ENCODE measurements around the gene RASA2.

DNA sequence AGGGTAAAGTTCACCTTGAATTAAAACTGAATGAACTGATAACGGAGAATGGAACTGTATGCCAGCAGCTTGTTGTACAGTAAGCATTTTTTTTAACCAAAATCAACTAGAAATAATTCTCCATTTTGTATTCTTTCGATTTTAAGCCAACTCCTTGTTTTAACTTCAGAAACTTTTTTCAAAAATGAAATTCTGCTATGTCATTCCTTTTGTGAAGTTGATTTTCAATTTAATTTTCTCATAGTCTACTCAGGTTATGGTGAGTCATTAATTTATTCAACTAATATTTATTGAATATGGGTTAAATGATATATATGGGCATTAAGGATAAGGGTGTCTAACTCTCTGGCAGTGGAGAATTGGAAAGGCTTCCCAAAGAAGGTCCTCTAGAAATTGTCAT is 53.7 kb downstream of the RASA2 start:
- TF ChIP-seq, protein P1, sequence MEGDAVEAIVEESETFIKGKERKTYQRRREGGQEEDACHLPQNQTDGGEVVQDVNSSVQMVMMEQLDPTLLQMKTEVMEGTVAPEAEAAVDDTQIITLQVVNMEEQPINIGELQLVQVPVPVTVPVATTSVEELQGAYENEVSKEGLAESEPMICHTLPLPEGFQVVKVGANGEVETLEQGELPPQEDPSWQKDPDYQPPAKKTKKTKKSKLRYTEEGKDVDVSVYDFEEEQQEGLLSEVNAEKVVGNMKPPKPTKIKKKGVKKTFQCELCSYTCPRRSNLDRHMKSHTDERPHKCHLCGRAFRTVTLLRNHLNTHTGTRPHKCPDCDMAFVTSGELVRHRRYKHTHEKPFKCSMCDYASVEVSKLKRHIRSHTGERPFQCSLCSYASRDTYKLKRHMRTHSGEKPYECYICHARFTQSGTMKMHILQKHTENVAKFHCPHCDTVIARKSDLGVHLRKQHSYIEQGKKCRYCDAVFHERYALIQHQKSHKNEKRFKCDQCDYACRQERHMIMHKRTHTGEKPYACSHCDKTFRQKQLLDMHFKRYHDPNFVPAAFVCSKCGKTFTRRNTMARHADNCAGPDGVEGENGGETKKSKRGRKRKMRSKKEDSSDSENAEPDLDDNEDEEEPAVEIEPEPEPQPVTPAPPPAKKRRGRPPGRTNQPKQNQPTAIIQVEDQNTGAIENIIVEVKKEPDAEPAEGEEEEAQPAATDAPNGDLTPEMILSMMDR (IDR thresholded peaks at IDR 0.05) = no peak
- TF ChIP-seq POLR2AphosphoS5 (IDR thresholded peaks at IDR 0.05) = no peak

All from breast epithelium (tissue), 3 donors.